ENCODE results near the gene ANKAR. TPM values are rescaled to one million over a fixed set of nuclear protein-coding genes. Genes with fewer than 3 reads are reported as not detected.

Gene ANKAR
- total and polyA plus RNA-seq, 8 donors: 2.0 to 26.8 (median 5.5) TPM

DNA sequence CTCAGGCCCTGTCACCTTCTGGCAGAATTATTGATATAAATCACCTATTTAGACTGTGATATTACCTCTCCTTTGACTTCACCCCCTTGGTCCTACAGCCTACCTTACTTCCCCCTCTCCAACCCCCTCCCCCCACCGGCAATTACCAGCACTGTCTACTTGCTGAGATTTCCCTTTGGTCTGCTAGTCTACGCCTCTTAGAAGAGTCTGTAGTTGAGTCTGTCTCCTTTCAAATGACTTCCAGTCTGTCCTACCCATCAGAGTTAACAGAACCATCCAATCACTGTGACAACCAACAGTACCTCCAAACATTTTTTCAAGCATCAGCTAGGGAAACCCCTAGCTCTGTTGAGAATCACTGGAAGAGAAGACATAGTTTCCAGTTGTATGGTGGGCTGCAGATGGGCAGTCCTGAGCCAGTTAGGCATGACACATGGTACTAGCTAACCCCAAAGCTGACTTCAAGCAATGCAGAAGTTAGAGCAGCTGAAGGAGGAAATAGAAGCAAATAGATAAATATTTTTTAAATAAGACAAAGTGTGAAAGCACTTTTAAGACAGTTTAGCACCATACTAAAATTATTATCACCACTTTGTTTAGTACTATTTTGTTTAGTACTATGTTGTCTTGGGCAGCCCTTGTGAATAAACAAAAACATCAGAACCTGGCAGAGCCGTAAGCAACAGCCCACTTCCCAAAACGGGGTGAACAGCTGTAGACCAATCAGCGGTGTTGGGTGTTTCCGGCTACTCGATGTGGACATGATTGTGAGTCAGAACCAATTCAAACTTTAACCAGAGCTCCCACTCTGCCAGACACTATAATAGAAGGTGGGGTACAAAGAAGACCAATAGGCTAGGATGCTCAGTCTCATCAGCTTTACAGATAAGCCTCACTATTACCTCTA lies 15.9 kb upstream of the ANKAR start:
- no peaks in the 10 kb centered on the region for H3K36me3 ChIP-seq

GRCh38 chr2:189659734-189660133 lies 14.7 kb upstream of the ANKAR start:
- Histone ChIP-seq H3K27ac (no peak overlapping the region), H3K4me1 (peaks cover 19 to 57% (median 35%) of the 10 kb centered on the region in 4 donors), H3K4me3 (no peak overlapping the region), H3K9me3 (no peaks in the 10 kb centered on the region), H3K27me3 (no peaks in the 10 kb centered on the region), H3K36me3 (peaks cover 0 to 5% (median 0%) of the 10 kb centered on the region in 4 donors)
- intact Hi-C loops (cut with DNase I; ENCODE audit: low total_unique reads): no loop called here
- no peak for DNase-seq
- 26 to 45% (median 31%) methylated on average over 2 of the region's 2 CpGs for WGBS, 5 donors
- TF ChIP-seq POLR2A (IDR thresholded peaks at IDR 0.05): no peak
- no peak for TF ChIP-seq EP300 (IDR thresholded peaks at IDR 0.05)
- TF ChIP-seq POLR2AphosphoS5 (IDR thresholded peaks at IDR 0.05): no peak
- TF ChIP-seq CTCF (IDR thresholded peaks at IDR 0.05): no peak

More for the DNA sequence above, 15.9 kb upstream of the ANKAR start:
- intact Hi-C loops (cut with DNase I; ENCODE audit: low total_unique reads): no loop called here
- no peaks in the 10 kb centered on the region for H3K27me3 ChIP-seq
- TF ChIP-seq POLR2AphosphoS5 (IDR thresholded peaks at IDR 0.05): no peak
- no peak for TF ChIP-seq EP300 (IDR thresholded peaks at IDR 0.05)
- no peak for TF ChIP-seq POLR2A (IDR thresholded peaks at IDR 0.05)
- TF ChIP-seq CTCF (IDR thresholded peaks at IDR 0.05): no peak
- peaks cover 19 to 45% (median 29%) of the 10 kb centered on the region in 4 donors for H3K4me1 ChIP-seq
- H3K9me3 ChIP-seq: no peaks in the 10 kb centered on the region
- WGBS, 5 donors: 62 to 78% (median 69%) methylated on average over 7 of the region's 7 CpGs
- DNase-seq: no peak
- H3K27ac ChIP-seq: peak overlapping the region; percentile 18 to 65 (median 52)
- no peak overlapping the region for H3K4me3 ChIP-seq

DNA sequence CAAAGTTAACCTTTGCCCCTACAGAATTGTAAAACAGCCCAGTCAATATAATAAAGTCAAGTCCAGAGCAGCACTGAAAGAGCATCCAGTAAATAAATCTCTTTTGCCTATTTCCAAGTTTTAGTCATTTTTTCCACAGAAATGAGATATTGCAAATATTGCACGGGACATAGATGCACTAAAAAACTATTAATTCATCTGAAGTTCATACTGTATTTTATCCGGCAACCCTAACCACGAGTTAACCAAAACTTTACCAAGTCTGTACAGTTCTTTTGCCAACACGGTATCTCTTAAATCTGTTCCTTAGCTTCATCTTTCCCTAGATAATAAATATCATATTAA lies 13.7 kb upstream of the ANKAR start:
- Histone ChIP-seq H3K27me3 (no peaks in the 10 kb centered on the region), H3K36me3 (peaks cover 0 to 11% (median 4%) of the 10 kb centered on the region in 4 donors), H3K9me3 (no peaks in the 10 kb centered on the region), H3K4me1 (peaks cover 19 to 62% (median 38%) of the 10 kb centered on the region in 4 donors), H3K27ac (peak overlapping the region in 1 of 5 donors; percentile 95), H3K4me3 (no peak overlapping the region)
- WGBS, 5 donors: 11 to 17% (median 14%) methylated on average over 4 of the region's 4 CpGs
- intact Hi-C loops (cut with DNase I; ENCODE audit: low total_unique reads): no loop called here
- DNase-seq: no peak
- no peak for TF ChIP-seq EP300 (IDR thresholded peaks at IDR 0.05)
- no peak for TF ChIP-seq POLR2AphosphoS5 (IDR thresholded peaks at IDR 0.05)
- no peak for TF ChIP-seq CTCF (IDR thresholded peaks at IDR 0.05)
- TF ChIP-seq POLR2A (IDR thresholded peaks at IDR 0.05): no peak

DNA sequence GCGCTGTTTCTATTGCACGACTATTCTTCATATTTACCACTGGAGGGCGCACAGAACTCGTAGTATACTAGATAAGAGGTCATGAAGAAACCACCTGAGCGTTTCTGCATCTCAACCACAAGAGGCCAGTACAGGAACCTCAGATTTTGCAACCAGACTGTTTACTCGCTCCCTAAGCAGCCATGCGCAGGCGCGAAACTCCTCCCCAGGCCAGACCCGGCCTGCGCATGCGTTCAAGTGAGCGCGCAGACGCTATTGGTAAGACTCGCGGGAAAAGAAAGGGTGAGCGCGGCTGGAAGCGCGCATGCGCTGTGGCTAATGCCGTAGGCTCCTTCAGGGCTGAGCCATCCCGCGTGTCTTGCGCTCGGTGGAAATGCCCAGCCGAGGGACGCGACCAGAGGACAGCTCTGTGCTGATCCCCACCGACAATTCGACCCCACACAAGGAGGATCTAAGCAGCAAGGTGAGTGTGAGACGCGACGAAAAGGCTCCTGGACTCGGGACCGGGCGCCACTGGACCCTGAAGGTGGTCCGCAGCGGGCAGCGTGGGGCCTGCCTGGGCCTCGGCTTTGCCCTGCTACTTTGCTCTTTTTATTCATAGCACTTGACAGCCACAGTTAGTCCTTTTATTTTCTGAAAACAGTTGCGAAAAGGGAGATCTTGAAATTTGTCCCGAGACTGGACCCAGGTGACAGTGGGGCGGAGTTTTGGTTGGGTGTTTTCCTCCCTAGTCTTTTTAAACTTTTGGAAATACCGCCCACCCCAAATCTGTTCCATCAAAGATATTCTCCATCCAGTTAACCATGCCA lies 13.1 kb upstream of the ANKAR start, which contains the start of gene ASNSD1:
TSS of gene ASNSD1 (plus strand) at position 312 of the 809 bp plus-strand sequence. CDS start 4,674 bp downstream, outside the sequence.
- Histone ChIP-seq H3K4me3 (peak within 1 kb of the TSS; percentile 62 to 96 (median 84)), H3K9me3 (no peaks in the 10 kb centered on the region), H3K36me3 (peaks cover 0 to 17% (median 10%) of the 10 kb centered on the region in 4 donors), H3K27me3 (no peaks in the 10 kb centered on the region), H3K27ac (peak within 1 kb of the TSS; percentile 77 to 96 (median 87)), H3K4me1 (peaks cover 19 to 62% (median 38%) of the 10 kb centered on the region in 4 donors)
- WGBS, 5 donors: 0 to 1% (median 0%) methylated on average over 29 to 46 of the region's 46 CpGs
- intact Hi-C loops (cut with DNase I; ENCODE audit: low total_unique reads): no loop called here
- TF ChIP-seq POLR2A (IDR thresholded peaks at IDR 0.05) (peak in 1 of 4 donors; percentile 67), POLR2AphosphoS5 (IDR thresholded peaks at IDR 0.05) (peak; percentile 89 to 95 (median 95)), EP300 (IDR thresholded peaks at IDR 0.05) (no peak), CTCF (IDR thresholded peaks at IDR 0.05) (peak in 6 of 7 experiments; percentile 87 to 100 (median 94))
- DNase-seq: peak; percentile 100

Measured in stomach (tissue), 9 donors.